SK-N-SH (cell line): Measurements from ENCODE around the gene SEC14L1.

ENCODE experiments used
- CTCF ChIP-seq: fragments of 200-600 bp; sonication (generic); IDR thresholded peaks from 2 replicates; pipeline ENCODE4 v1.6.1; 2017; ENCODE audit warnings: antibody characterized with exemption, mild to moderate bottlenecking, moderate library complexity
- GATA2 ChIP-seq: sonication (generic); formaldehyde crosslinking; IDR thresholded peaks from 2 replicates; pipeline ENCODE4 v1.5.0; 2020; ENCODE audit warnings: mild to moderate bottlenecking, missing genetic modification reagents
- MXI1 ChIP-seq: IDR thresholded peaks from 2 replicates; pipeline ENCODE4 v1.6.1; 2012; ENCODE audit warnings: mild to moderate bottlenecking, low read depth, low read length, improper control_type of control experiment
- POLR2AphosphoS5 ChIP-seq: IDR thresholded peaks from 2 replicates; pipeline ENCODE4 v1.6.1; 2012; ENCODE audit warnings: low read depth, low read length
- SIN3A ChIP-seq: IDR thresholded peaks from 2 replicates; pipeline ENCODE4 v1.6.1; 2012; ENCODE audit warnings: low read depth, mild to moderate bottlenecking, low read length, moderate library complexity, borderline replicate concordance
- TAF1 ChIP-seq: IDR thresholded peaks from 2 replicates; pipeline ENCODE4 v1.6.1; 2012; ENCODE audit warnings: low read depth, mild to moderate bottlenecking, low read length, moderate library complexity, borderline replicate concordance
- TCF12 ChIP-seq: IDR thresholded peaks from 2 replicates; pipeline ENCODE4 v1.4.0; 2012
- YY1 ChIP-seq: IDR thresholded peaks from 2 replicates; pipeline ENCODE4 v1.4.0; 2012; ENCODE audit warnings: low read depth, mild to moderate bottlenecking
- TF ChIP-seq, protein P1 (sequence below): fragments of 150-350 bp; IDR thresholded peaks from 2 replicates; pipeline ENCODE4 v1.6.1; 2016; ENCODE audit warnings: mild to moderate bottlenecking, low read depth, low read length

DNA sequence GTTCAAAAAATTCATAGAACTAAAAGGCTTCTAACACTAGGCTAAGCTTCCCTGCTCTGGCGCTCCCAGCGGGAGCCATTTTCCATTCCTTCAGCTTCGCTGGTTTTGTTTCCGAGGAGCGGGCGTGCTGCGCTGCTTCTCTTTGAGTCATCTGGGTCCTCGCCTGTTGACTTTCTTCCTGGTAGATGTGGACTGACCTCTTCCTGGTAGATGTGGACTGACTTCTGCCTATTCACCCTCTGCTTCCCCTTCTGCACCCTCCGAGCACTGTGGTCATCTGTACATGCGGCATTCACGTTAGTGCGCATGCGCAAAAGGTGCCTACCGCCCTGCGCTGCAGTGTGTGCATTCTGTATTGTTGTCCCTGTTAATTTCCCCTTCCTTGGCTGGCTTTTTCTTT, 40.8 kb upstream of the SEC14L1 start:
- no peak for TF ChIP-seq TAF1
- no peak for TF ChIP-seq POLR2AphosphoS5
- no peak for TF ChIP-seq CTCF
- TF ChIP-seq MXI1 = no peak
- no peak for TF ChIP-seq YY1
- no peak for TF ChIP-seq TCF12
- TF ChIP-seq, protein P1, sequence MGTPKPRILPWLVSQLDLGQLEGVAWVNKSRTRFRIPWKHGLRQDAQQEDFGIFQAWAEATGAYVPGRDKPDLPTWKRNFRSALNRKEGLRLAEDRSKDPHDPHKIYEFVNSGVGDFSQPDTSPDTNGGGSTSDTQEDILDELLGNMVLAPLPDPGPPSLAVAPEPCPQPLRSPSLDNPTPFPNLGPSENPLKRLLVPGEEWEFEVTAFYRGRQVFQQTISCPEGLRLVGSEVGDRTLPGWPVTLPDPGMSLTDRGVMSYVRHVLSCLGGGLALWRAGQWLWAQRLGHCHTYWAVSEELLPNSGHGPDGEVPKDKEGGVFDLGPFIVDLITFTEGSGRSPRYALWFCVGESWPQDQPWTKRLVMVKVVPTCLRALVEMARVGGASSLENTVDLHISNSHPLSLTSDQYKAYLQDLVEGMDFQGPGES = no peak
- TF ChIP-seq GATA2 (CRISPR knock-in tag) = no peak
- no peak for TF ChIP-seq SIN3A
